Activated CD8-positive, alpha-beta memory T cell treated with anti-CD3 and anti-CD28 coated beads for 24 hours (primary cell): ENCODE results near the gene IFI6.
"Not testable (repeated sequence)": the region's sequence is repeated elsewhere in the genome, so short reads cannot be mapped to it uniquely, and the experiment has no call there.

Experiments used
- DNase-seq: peaks from one replicate; pipeline ENCODE4 v3.0.0-alpha.2; 2020

IFI6 gene

DNA sequence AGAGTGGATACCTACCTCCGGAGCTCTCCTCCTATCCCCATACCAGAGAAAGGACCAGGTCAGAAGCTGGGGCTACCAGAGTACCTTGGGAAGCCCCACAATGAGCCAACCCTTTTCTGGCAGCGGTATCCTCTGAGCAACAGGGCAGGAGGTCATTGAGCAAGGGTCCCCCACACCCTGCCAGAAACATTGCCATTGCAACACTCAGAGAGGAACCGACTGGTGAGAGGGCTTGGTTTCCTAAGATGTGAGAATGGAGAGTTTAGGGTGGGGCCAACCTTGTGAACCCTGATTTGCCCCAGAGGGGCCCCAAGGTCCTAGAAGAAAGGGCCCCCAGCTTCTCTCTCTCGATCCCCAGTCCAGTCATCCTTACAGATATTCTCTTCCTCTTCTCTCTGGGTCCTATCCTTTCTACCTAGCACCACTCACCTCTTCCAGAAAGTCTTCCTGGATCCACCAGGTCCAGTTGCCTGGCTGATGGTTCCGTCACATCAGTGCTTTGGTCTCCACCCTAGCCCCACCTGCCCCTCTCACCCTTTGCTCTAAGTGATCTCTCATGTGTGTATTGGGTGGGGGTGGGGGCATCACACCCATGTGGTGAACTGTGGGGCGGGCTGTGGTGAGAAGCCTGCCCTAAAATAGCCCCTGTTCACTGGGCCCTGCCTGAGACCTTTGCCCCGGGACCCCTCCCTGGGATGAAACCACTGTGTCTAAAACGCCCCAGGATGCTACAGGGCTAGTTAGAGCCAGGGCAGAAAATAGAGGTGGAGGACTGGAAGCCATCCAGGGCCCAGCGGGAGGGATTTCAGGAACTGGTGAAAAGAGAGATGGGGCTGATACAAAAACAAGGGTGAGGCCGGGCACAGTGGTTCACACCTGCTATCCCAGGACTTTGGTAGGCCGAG is 45.7 kb downstream of the IFI6 start:
- DNase-seq, result no peak

GRCh38 chr1:27624467-27625178 is 47.4 kb downstream of the IFI6 start:
- no peak for DNase-seq

GRCh38 chr1:27623327-27624212 is 48.4 kb downstream of the IFI6 start:
- DNase-seq, result no peak

DNA sequence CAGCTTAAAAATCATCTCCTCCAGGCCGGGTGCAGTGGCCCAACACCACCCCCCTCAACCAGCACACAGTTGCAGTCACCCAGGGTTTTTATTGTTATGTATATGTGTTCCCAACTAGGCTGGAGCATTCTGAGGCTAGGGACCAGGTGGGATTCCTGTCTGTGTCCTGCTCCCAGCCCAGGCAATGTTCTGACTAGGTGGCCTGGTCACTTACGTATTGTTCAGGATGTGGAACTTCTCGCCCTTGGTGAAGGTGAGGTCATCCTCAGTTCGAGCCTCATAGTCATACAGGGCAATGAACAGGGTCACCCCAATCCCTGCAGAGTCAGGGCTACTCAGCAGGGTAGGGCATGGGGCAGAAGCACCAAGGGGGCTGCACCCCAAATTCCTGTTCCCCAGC is 49.2 kb downstream of the IFI6 start:
- DNase-seq, result no peak

DNA sequence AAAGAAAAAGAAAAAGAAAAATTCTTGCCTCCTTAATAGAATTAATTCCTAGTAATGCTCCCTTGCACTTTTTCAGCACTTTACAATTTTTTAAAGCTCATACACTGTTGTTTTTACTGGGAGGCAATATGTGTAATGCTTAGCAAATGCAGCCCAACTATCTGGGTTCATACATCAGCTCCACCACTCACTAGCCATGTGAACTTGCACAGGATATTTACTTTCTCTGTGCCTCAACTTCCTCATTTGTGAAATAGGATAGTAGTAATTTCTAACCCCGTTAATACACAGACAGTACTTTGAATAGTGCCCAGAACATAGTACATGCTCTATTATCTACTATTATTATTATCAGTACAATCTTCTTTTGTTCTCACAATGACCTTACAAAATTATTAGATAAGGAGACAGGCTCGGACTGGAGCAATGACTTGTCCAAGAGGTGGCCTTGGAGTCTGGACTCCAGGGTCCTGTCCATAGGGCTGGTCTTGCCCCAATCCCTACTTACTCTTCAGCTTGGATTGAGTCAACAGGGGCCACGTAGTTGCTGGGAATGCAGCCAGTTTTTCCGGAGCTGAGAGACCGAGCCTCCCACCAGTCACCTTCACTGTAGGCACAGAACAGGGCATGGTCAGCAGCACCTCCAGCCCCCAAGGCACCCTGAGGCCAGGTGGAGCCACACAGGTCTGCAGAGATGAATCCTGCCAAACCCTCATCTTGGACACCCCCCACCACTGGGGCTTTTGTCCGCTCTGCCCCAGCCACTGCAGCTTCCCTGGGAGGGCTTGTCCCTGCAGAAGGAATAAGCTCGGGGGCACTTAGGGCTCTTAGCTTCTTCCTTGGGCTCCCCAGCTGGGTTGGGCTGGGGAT is 50.7 kb downstream of the IFI6 start:
- DNase-seq, result no peak

GRCh38 chr1:27619782-27620438 is 52.1 kb downstream of the IFI6 start:
- DNase-seq, result not testable (repeated sequence)

- DNase-seq, result no peak
Measured at GRCh38 chr1:27618341-27619082, 53.5 kb downstream of the IFI6 start.

DNA sequence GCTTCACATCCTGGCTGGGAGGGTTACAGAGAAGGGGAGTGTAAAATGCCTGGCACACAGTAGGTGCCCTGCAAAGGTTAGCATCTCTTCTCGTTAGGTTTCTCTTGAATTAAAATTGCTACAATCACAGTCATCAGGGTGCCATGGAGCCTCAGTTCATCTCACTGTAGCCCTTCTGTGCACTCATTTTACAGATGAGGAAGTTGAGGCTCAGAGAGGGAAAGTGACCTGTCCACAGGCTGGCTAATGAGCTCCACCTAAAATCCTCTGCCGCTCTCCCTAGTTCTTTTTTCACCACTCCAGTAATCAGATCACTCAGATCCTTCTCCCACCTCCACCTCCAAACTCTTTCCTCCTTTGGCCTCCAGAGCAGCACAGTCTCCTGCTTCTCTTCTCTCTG is 54.6 kb downstream of the IFI6 start:
- DNase-seq, result no peak

DNA sequence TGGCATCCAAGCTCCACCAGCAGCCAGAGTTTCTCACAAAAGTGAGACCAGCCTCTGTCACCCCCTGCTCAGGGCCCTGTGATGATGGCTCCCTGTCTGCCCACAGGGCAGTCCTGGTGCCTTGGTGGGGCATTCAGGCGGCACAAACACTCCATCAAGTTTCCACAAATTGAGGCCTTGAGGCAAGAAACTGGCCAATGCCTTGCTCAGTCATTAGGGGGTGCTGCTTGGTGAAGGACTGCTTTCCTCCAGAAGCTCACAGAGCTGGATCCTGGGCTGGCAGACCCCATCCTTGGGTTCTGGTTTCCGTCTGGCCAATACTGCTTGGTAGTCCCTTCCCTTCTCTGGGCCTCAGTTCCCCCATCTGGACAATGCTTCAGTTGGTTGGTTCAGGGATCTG is 55.6 kb downstream of the IFI6 start:
- DNase-seq, result no peak
